GM12878 (cell line): ENCODE data around the gene SUGCT. TPM values are rescaled to one million over a fixed set of nuclear protein-coding genes. Genes with fewer than 3 reads are reported as not detected.

Source experiments
- ATAC-seq: fragments of 200-7000 bp; cut with Tn5 transposase; 3 replicates; pipeline ENCODE4 v1.9.1; 2020; ENCODE audit warnings: mild to moderate bottlenecking, moderate library complexity
- BruUV-seq: library from RNA; stranded (reverse); fragments of 400-500 nt; replicated peaks from 2 replicates; lab custom pipeline; 2021; lab: Mats Ljungman, UMichigan
- CTCF ChIA-PET: fragments of 300-600 bp; sonication (Branson Sonifier 250); formaldehyde crosslinking; extraction: SDS; loops from one replicate; lab custom pipeline; 2021; ENCODE audit warnings: inconsistent platforms; lab: Yijun Ruan, JAX
- POLR2A ChIA-PET: fragments of 350-600 bp; formaldehyde crosslinking; extraction: SDS; loops from one replicate; lab custom pipeline; 2021; ENCODE audit warnings: inconsistent platforms; lab: Charles Lee
- RAD21 ChIA-PET: fragments of 300-600 bp; sonication (Branson Sonifier 250); formaldehyde crosslinking; loops from one replicate; lab custom pipeline; 2023; ENCODE audit warnings: antibody characterized with exemption; ENCODE audit not compliant: unreplicated experiment; lab: Charles Lee
- SMC1A ChIA-PET: fragments of 300-600 bp; sonication (Branson Sonifier 250); formaldehyde crosslinking; loops from one replicate; lab custom pipeline; 2023; ENCODE audit not compliant: unreplicated experiment, uncharacterized antibody; lab: Charles Lee
- DNase-seq: peaks from one replicate; pipeline ENCODE4 v3.0.0-alpha.2; 2011; ENCODE audit warnings: low read depth, low spot score
- FAIRE-seq: peaks from 3 replicates; lab custom pipeline; 2011; peaks lifted over from hg19 to GRCh38; lab: Jason Lieb, UNC
- H2AFZ ChIP-seq: 2 replicates; pipeline ENCODE4 v1.6.0; 2011; ENCODE audit warnings: low read depth, low read length, control low read depth; ENCODE audit not compliant: control insufficient read depth
- H3K27ac ChIP-seq: 2 replicates; pipeline ENCODE4 v1.5.1; 2011; ENCODE audit warnings: control low read depth; ENCODE audit not compliant: control insufficient read depth, insufficient read depth
- H3K27me3 ChIP-seq, 2 experiments: replicated peaks in 1 of 2; 2 replicates each; pipeline versions ENCODE4 v1.6.0 to v1.6.1; 2011; ENCODE audit warnings: low read length in 1 of 2; ENCODE audit not compliant: control insufficient read depth in 2 of 2, insufficient read depth in 2 of 2
- H3K36me3 ChIP-seq, 2 experiments: 2 replicates each; pipeline ENCODE4 v1.5.1; 2011; ENCODE audit warnings: low read length in 1 of 2; ENCODE audit not compliant: control insufficient read depth in 2 of 2, insufficient read depth in 2 of 2
- H3K4me1 ChIP-seq: 2 replicates; pipeline ENCODE4 v1.6.1; 2011; ENCODE audit warnings: mild to moderate bottlenecking, low read length, moderate library complexity, mixed read lengths; ENCODE audit not compliant: control insufficient read depth, insufficient read depth
- H3K4me2 ChIP-seq: 2 replicates; pipeline ENCODE4 v1.6.0; 2011; ENCODE audit warnings: control low read depth; ENCODE audit not compliant: control insufficient read depth, insufficient read depth
- H3K4me3 ChIP-seq: fragments of 200-600 bp; sonication (generic); 2 replicates; pipeline ENCODE4 v1.5.1; 2016
- H3K79me2 ChIP-seq: 2 replicates; pipeline ENCODE4 v1.6.0; 2011; ENCODE audit warnings: low read length; ENCODE audit not compliant: control insufficient read depth, insufficient read depth
- H3K9ac ChIP-seq: 2 replicates; pipeline ENCODE4 v1.8.0; 2011; ENCODE audit warnings: low read length, control low read depth, mixed read lengths; ENCODE audit not compliant: control insufficient read depth, insufficient read depth
- H3K9me3 ChIP-seq: replicated peaks from 3 replicates; pipeline ENCODE4 v1.5.1; 2011; ENCODE audit warnings: mild to moderate bottlenecking, low read length; ENCODE audit not compliant: control insufficient read depth, insufficient read depth
- H4K20me1 ChIP-seq: 2 replicates; pipeline ENCODE4 v1.6.0; 2011; ENCODE audit not compliant: control insufficient read depth, insufficient read depth
- BMI1 ChIP-seq: fragments of 450-650 bp; IDR thresholded peaks from 2 replicates; pipeline ENCODE4 v1.6.1; 2016; ENCODE audit warnings: mild to moderate bottlenecking, moderate library complexity, borderline replicate concordance
- CEBPB ChIP-seq, 2 experiments: fragments of 150-350 bp in 1 of 2; IDR thresholded peaks; 2 replicates each; pipeline ENCODE4 v1.6.1; 2012 to 2014; ENCODE audit warnings: low read depth in 2 of 2, low read length in 2 of 2, borderline replicate concordance in 1 of 2, inconsistent platforms in 1 of 2
- MAX ChIP-seq: IDR thresholded peaks from 2 replicates; pipeline ENCODE4 v1.6.1; 2012; ENCODE audit warnings: low read depth, low read length, improper control_type of control experiment
- RBBP5 ChIP-seq: fragments of 200-600 bp; sonication (generic); conservative IDR thresholded peaks from 2 replicates; pipeline ENCODE4 v1.6.1; 2016
- ZBTB11 ChIP-seq: fragments of 450-650 bp; formaldehyde crosslinking; IDR thresholded peaks from 2 replicates; pipeline ENCODE4 v1.5.0; 2022; ENCODE audit warnings: mild to moderate bottlenecking, missing genetic modification characterization
- WGBS: methylation state at CpG from one replicate; pipeline ENCODE4 v1.1.6; 2016; ENCODE audit warnings: low lambda C conversion rate; ENCODE audit not compliant: insufficient replicate concordance, insufficient coverage; ENCODE audit errors: missing lambda C conversion rate; 5-methylcytosine and 5-hydroxymethylcytosine counted together
- in situ Hi-C: fragments of 300-500 bp; cut with MboI; formaldehyde crosslinking; loops from 9 replicates; pipeline ENCODE4 v1.14.3; 2018; ENCODE audit warnings: mixed read lengths
- intact Hi-C: fragments of 100-400 bp; cut with micrococcal nuclease; formaldehyde crosslinking; loops from one replicate; pipeline ENCODE4 v1.14.2; 2022; ENCODE audit not compliant: unreplicated experiment
- polyA plus RNA-seq, 11 experiments: library from polyadenylated mRNA; depleted of rRNA in 4 of 11; unstranded in 6 of 11; stranded (reverse) in 5 of 11; fragments of >200 nt; fragmentation: Nextera tagmentation in 4 of 11; fragmentation: Illumina TruSeq in 1 of 11; extraction: Ambion mirVana in 4 of 11; extraction: Trizol in 1 of 11; gene quantifications; 1 replicate in 1 of 11; 2 replicates in 10 of 11; pipeline versions ENCODE4 v1.2.1 to v1.2.3, GENCODE V29; 2011 to 2016; ENCODE audit warnings: inconsistent platforms in 2 of 11, missing spikeins in 2 of 11, low read depth in 1 of 11
- total RNA-seq, 4 experiments: library from RNA; depleted of rRNA in 3 of 4; stranded (reverse); fragments of >200 nt in 3 of 4; fragmentation: Illumina TruSeq in 1 of 4; extraction: Trizol in 1 of 4; gene quantifications; 2 replicates each; pipeline versions ENCODE4 v1.2.1 to v1.2.3, GENCODE V29; 2013 to 2021

Gene SUGCT
- total and polyA plus RNA-seq, 10 of the 15 experiments (the other 5 are each of a cell fraction or from before 2014, with no cell fraction given), result 0.08 to 1.2 (median 0.67) TPM; not detected in 1

- Histone ChIP-seq H3K9ac (no peak overlapping the region), H3K4me2 (no peak overlapping the region), H3K4me1 (no peaks in the 10 kb centered on the region), H3K27me3 (no peaks in the 10 kb centered on the region), H4K20me1 (no peaks in the 10 kb centered on the region), H3K36me3 (no peaks in the 10 kb centered on the region), H3K27ac (no peak overlapping the region), H3K4me3 (no peak overlapping the region), H3K79me2 (no peaks in the 10 kb centered on the region), H2AFZ (no peak overlapping the region), H3K9me3 (no peaks in the 10 kb centered on the region)
- intact Hi-C loops (no loop called here), in situ Hi-C loops (no loop called here)
- SMC1A ChIA-PET, result no interaction called here
- no peak for FAIRE-seq
- DNase-seq, result no peak
- WGBS, result 0% methylated on average over 1 of the region's 1 CpG
- TF ChIP-seq CEBPB (IDR thresholded peaks at IDR 0.05; ENCODE audit: borderline replicate concordance in 1 of 2, low read depth in 2 of 2, low read length in 2 of 2) (no peak), MAX (no peak), RBBP5 (no peak), BMI1 (no peak), ZBTB11 (no peak)
- POLR2A ChIA-PET, result interaction anchor here (1.0 kb wide), 1 partner anchor 14 kb away, joined by 3 read pairs; no protein-coding TSS in a partner anchor
- CTCF ChIA-PET, result no interaction called here
- ATAC-seq, result no peak
- BruUV-seq, result no TSS peak
- RAD21 ChIA-PET, result no interaction called here
Measured at GRCh38 chr7:40570223-40570622, 435.4 kb downstream of the SUGCT start.
